ENCODE data around the gene KIF3B. TPM values are rescaled to one million over a fixed set of nuclear protein-coding genes. Genes with fewer than 3 reads are reported as not detected.

KIF3B gene
- total RNA-seq, 4 donors from 2014 or later, result 26.6 to 46.5 (median 37.5) TPM

DNA sequence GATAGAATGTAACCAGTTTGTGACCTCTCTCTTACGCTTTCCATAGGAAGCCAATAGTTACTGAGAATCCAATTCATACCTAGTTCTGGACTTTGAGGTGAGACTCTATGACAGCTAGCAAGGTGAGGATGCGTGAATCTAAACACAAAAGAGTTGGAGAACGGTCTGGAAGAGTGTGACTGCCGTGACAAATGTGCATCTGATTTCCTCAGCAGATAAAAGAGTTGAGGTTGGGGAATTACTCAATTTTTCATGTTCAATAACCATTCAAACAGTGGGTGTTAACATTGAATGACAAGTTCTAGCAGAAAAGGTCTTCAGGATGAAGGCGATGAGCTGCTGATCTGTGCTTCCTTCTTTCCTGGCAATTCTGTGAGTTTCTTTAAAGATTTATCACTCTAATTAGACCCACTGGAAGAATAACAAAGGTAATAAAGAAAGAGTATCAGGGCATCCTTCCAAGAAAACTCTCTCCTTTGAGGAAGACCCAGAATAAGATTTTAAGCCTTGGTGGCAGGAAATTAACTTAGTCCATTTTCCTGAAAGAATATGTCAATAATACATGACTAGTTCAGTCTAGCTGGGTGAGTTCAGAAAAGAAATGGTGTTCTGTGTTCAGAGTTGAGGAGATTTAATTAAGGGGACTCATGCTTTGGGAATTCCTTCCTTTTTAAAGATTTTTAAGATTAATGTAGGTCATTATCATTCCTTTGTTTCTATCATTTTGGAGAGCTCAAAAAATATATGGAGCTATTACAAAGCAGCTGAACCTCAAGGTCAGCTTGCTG is 24.5 kb downstream of the KIF3B start:
- Histone ChIP-seq H3K9me3 (no peaks in the 10 kb centered on the region), H3K27me3 (no peaks in the 10 kb centered on the region), H3K36me3 (no peaks in the 10 kb centered on the region), H3K27ac (no peak overlapping the region), H3K4me1 (peaks cover 0 to 9% (median 2%) of the 10 kb centered on the region in 4 donors), H3K4me3 (no peak overlapping the region)
- in situ Hi-C loops (cut with MboI; ENCODE audit: low pct_ligation_motif_present in 1 of 4, low pct_unique_long_range_greater_than_20kb in 1 of 4, low sequenced_read_pairs in 3 of 4) (no loop called here), intact Hi-C loops (cut with DNase I; ENCODE audit: low total_unique reads) (no loop called here)
- TF ChIP-seq, protein P1, sequence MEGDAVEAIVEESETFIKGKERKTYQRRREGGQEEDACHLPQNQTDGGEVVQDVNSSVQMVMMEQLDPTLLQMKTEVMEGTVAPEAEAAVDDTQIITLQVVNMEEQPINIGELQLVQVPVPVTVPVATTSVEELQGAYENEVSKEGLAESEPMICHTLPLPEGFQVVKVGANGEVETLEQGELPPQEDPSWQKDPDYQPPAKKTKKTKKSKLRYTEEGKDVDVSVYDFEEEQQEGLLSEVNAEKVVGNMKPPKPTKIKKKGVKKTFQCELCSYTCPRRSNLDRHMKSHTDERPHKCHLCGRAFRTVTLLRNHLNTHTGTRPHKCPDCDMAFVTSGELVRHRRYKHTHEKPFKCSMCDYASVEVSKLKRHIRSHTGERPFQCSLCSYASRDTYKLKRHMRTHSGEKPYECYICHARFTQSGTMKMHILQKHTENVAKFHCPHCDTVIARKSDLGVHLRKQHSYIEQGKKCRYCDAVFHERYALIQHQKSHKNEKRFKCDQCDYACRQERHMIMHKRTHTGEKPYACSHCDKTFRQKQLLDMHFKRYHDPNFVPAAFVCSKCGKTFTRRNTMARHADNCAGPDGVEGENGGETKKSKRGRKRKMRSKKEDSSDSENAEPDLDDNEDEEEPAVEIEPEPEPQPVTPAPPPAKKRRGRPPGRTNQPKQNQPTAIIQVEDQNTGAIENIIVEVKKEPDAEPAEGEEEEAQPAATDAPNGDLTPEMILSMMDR (IDR thresholded peaks at IDR 0.05), result no peak
- TF ChIP-seq EP300 (IDR thresholded peaks at IDR 0.05; ENCODE audit: low read depth) (no peak), POLR2AphosphoS5 (IDR thresholded peaks at IDR 0.05) (no peak), POLR2A (IDR thresholded peaks at IDR 0.05) (no peak)
- 79 to 87% methylated on average over 5 of the region's 5 CpGs for WGBS, 2 donors (ENCODE audit: low coverage in 1 of 2)
- DNase-seq, result no peak

DNA sequence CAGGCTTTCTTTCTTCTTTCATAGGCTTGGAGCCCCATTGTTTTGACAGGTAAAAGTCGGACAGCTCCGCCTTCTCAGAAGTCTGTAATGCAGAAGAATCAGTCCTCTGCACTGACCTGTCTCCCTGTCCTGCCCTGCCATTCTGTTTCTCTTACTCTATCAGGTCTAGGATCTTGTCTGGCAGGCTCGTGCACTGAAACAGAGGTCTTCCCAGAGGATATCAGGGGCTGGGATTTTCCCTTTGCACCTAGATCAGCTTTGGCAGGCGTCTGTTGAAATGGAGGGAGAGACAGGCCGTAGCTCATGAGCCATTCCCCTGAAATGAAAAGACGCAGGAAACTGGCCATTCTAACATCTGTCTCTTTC is 25.0 kb downstream of the KIF3B start:
- no peaks in the 10 kb centered on the region for H3K9me3 ChIP-seq
- in situ Hi-C loops (cut with MboI; ENCODE audit: low pct_ligation_motif_present in 1 of 4, low pct_unique_long_range_greater_than_20kb in 1 of 4, low sequenced_read_pairs in 3 of 4), result no loop called here
- H3K27ac ChIP-seq, result no peak overlapping the region
- H3K4me3 ChIP-seq, result no peak overlapping the region
- DNase-seq, result no peak
- TF ChIP-seq EP300 (IDR thresholded peaks at IDR 0.05; ENCODE audit: low read depth) (no peak), POLR2A (IDR thresholded peaks at IDR 0.05) (no peak)
- TF ChIP-seq, protein P1 (IDR thresholded peaks at IDR 0.05), result no peak
- peaks cover 0 to 9% (median 2%) of the 10 kb centered on the region in 4 donors for H3K4me1 ChIP-seq
- WGBS, 2 donors (ENCODE audit: low coverage in 1 of 2), result 60 to 83% methylated on average over 1 to 6 of the region's 6 CpGs
- intact Hi-C loops (cut with DNase I; ENCODE audit: low total_unique reads), result no loop called here
- H3K36me3 ChIP-seq, result no peaks in the 10 kb centered on the region
- no peaks in the 10 kb centered on the region for H3K27me3 ChIP-seq

DNA sequence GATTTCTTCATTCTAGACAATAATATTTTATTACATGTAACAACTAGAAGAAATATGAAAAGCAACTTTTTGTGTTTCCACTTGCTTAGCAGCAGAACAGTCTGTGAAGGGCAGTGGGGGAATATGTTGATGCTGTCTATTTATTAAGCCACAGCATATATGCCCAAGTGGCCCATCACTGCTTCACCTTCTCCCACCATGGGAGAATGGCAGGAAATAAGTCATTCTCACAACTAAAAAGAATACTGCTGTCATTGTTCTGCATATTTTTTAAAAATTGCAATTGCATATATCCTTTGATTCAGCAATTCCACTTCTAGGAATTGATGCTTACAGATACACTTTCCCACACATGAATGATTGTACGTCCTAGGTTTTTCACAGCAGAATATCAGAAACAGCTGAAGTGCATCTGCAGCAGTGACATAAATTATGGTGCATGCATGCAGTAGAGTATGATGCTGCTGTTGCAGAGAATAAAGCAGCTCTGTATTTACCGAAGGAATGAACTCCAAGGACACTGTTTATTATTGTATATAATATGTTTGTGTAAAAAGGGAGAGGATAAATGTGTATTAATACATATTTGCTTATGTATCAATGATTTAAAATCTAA is 26.8 kb downstream of the KIF3B start:
- Histone ChIP-seq H3K4me3 (no peak overlapping the region), H3K9me3 (no peaks in the 10 kb centered on the region), H3K4me1 (peaks cover 0 to 3% (median 1%) of the 10 kb centered on the region in 4 donors), H3K27me3 (no peaks in the 10 kb centered on the region), H3K36me3 (no peaks in the 10 kb centered on the region), H3K27ac (no peak overlapping the region)
- intact Hi-C loops (cut with DNase I; ENCODE audit: low total_unique reads) (no loop called here), in situ Hi-C loops (cut with MboI; ENCODE audit: low pct_ligation_motif_present in 1 of 4, low pct_unique_long_range_greater_than_20kb in 1 of 4, low sequenced_read_pairs in 3 of 4) (no loop called here)
- TF ChIP-seq POLR2AphosphoS5 (IDR thresholded peaks at IDR 0.05) (no peak), POLR2A (IDR thresholded peaks at IDR 0.05) (no peak), EP300 (IDR thresholded peaks at IDR 0.05; ENCODE audit: low read depth) (no peak)
- TF ChIP-seq, protein P1 (IDR thresholded peaks at IDR 0.05), result no peak
- 64 to 68% methylated on average over 2 of the region's 2 CpGs for WGBS, 2 donors (ENCODE audit: low coverage in 1 of 2)
- no peak for DNase-seq

DNA sequence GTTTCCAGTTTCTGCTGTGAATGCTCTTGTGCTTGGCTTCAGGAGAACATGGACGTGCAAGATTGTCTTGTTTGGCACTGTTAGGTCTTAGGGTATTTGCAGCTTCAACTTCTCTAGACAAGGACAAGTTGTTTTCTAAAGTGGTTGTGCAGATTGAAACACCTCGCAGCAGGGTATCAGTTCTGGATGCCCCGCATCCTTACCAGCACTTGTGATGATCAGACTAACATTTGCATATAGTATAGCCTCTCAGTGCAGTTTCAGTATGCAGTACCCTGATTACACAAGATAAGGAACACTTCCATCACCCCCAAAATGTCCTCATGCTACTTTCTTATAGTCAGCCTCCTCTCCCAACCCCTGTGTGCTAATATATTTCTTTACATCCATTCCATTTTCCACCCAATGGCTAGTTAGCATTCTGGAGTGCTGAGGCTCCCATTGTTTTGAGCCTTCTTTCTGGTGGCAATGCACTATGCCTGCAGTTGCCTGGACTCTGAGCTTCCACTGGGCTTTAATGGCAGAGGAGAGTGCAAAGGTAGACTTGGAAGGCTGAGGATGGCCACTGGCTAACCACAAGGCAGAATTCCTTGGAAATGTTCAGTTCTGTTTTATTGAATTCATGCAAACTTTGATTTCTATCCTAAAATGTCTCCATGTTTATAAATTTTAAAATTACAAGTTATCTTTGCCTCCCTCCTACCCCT is 35.4 kb downstream of the KIF3B start:
- Histone ChIP-seq H3K4me3 (no peak overlapping the region), H3K9me3 (no peaks in the 10 kb centered on the region), H3K4me1 (no peaks in the 10 kb centered on the region), H3K27ac (no peak overlapping the region), H3K27me3 (no peaks in the 10 kb centered on the region), H3K36me3 (peaks cover 0 to 15% (median 3%) of the 10 kb centered on the region in 4 donors)
- 89 to 90% methylated on average over 2 of the region's 3 CpGs for WGBS, 2 donors (ENCODE audit: low coverage in 1 of 2)
- no peak for DNase-seq
- intact Hi-C loops (cut with DNase I; ENCODE audit: low total_unique reads), result no loop called here
- in situ Hi-C loops (cut with MboI; ENCODE audit: low pct_ligation_motif_present in 1 of 4, low pct_unique_long_range_greater_than_20kb in 1 of 4, low sequenced_read_pairs in 3 of 4), result no loop called here
- TF ChIP-seq POLR2A (IDR thresholded peaks at IDR 0.05) (no peak), EP300 (IDR thresholded peaks at IDR 0.05; ENCODE audit: low read depth) (no peak), POLR2AphosphoS5 (IDR thresholded peaks at IDR 0.05) (no peak)
- TF ChIP-seq, protein P1 (IDR thresholded peaks at IDR 0.05), result no peak
